Stimulated activated CD8-positive, alpha-beta memory T cell treated with anti-CD3 and anti-CD28 coated beads, Interleukin-15, amount 100 ng/mL, for 48 hours (primary cell): ENCODE results near the gene ANKLE1.
A peak's percentile ranks its signal among the peaks of the same experiment; 100 is the strongest.

Experiments
- DNase-seq, 2 donors: peaks; one replicate each; pipeline ENCODE4 v3.0.0-alpha.2; 2020; ENCODE audit warnings: low read depth in 2 of 2

ANKLE1 gene

DNA sequence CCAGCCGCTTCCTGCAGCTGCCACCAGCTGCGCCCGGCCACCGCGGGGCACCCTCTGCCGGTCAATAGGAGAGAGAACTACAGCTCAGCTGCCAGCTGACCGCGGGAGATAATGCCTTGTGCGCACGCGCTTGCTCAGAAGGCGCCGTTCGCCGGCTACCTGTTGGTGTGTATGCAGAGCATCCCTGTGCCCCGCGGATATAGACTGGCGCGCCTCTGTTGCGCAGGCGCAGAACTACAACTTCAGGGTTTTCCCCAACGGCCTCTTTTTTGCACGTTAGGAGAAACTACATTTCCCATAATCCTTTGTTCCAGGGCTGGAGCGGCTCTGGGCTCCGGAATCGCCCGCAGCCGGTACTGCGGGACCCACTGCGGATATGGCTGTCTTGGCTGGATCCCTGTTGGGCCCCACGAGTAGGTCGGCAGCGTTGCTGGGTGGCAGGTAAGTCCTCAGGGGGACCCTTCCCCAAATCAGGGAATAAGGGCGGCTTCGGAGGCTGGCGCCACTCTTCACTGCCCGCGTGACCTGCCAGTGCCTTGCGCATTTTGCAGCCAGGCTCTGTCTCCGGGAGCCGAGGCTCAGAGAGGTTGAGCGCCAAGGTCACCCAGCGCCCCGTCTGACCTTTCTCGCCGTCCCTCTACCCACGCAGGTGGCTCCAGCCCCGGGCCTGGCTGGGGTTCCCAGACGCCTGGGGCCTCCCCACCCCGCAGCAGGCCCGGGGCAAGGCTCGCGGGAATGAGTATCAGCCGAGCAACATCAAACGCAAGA, 24.0 kb downstream of the ANKLE1 start, which contains the start of gene MRPL34:
Gene MRPL34 (plus strand): TSS at position 356 of the 768 bp plus-strand sequence. CDS start 21 bp downstream, at position 377.
- peak; percentile 95 to 96 for DNase-seq

- DNase-seq = no peak
These were observed 24.6 kb downstream of the ANKLE1 start for GRCh38 chr19:17306285-17306714.

GRCh38 chr19:17307876-17308377, 26.2 kb downstream of the ANKLE1 start:
- no peak for DNase-seq

- peak; percentile 98 to 99 for DNase-seq
These were observed 27.7 kb downstream of the ANKLE1 start, which contains the start of gene DDA1 for GRCh38 chr19:17309198-17309964. Gene DDA1, plus strand, starts transcription at chr19:17309563. Its CDS starts 92 bp downstream, at chr19:17309655.

DNA sequence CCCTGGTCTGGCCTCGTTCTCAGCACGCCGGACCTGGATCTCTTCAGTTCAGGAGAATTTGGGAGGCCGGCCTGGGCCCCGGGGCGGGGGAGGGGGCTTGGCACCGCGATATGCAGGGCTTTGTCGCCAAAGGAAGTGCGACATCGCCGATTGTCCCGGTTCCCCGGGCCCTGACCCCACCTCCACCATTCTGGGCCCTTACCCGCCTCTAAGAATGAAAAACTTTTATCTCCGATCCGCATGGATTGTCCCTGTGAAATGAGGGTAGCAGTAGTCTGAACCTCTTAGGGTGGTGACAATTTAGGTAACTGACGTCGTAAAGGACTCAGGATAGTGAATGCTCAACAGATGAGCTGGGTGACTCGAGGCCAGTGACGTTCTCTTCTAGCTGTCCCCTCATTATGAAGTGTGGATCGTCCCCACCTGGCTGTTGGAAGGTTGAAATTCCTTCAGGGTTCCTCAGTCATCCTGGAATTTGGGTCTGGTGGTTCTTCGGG, 28.3 kb downstream of the ANKLE1 start:
- no peak for DNase-seq

DNA sequence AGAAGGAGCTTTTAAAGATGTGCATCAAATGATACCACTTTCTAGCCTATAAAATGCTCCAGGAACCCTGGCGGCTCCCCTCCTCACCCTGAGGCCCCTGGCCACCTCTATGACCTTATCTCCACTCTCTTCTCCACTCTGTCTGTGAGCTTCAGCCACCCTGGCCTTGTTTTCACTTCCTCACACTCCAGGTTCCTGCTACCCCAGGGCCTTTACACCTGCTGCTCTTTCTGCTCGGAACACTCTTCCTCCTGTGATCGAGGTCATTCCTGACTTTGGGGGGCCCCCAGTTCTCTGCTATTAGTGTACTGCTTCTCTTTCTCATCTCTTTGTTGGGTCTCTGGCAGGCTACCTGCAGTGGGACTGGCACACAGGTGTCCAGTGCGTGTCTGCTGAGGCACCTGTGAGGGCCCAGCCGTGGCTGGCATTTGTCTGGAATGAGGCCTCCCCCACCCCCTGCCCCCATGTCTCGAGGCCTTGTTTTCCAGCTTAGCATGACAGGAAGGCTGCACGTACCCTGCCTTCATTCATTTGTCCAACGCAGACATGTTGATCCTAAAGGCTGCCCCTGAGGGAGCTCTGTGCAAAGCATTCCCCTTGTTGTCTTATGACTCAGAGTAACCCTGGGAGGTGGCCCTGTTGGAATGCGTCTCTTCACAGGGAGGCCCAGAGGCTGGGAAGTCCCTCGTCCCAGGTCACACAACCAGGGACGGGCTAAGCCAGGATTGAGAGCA, 29.9 kb downstream of the ANKLE1 start:
- no peak for DNase-seq

DNA sequence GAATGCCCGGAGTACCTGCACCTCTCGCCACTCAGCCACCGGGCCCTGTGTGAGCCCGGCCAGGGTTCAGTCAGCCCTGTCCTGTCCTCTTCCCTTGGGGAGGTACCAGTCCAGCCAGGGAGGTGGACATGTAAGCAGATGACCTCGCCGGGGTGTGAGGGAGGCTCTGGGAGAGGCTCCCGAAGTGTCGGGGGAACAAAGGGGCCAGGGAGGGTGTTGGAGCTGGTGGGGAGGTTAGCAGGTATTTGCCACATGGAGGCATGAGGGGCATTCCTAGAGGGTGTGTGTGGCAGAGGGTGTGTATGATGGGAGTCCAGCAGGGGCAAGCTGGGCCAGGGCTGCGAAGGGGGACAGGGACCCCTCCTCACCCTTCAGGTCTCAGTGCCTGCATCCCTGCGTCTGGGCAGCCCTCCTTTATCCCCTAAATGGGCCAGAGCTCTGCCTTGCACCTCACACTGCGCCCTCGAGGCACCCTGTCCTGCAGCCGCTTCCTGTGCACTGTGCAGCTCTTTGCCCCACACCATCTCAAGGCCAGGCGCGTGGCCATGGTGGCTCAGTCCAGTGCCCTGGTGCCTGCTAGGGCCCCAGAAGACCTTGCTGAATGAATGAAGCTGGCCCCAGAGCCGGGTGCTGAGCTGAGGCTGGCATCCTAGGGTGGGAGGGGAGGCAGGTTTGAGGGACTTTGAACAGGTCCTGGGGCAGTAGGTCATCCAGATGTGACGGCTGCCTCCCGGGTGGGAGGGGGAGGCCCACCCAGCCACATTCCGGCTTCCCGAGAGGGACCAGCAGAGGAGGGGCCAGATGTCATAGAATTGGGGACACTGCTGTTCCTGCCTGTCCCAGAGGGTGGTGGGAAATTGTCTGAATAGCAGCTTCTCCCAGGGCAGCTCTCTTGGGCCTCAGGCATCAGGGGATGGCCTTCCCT, 30.8 kb downstream of the ANKLE1 start:
- no peak for DNase-seq

DNA sequence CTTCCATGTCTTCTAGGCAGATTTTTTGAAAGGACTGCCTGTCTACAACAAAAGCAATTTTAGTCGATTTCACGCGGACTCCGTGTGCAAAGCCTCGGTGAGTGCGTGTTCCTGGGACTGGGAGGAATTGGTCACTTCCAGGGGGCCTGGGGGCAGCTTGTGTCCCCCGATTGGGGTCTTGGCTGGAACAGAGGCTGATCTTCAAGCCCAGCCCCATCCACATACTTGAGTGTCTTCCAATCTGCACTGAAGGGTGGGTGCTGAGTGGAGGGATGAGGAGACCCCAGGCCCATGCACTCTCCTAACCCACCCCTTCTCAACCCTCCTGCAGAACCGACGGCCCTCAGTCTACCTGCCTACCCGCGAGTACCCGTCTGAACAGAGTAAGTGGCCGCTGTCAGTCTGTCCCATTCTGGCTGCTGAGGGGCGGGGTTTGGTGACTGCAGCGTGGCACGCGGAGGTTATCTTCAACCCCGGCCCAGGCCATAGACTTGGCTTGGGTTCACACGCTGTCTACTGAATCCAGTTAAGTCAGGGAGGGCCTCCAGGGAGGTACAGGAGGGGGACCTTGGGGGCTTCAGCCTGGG, 32.4 kb downstream of the ANKLE1 start:
- DNase-seq = no peak

DNA sequence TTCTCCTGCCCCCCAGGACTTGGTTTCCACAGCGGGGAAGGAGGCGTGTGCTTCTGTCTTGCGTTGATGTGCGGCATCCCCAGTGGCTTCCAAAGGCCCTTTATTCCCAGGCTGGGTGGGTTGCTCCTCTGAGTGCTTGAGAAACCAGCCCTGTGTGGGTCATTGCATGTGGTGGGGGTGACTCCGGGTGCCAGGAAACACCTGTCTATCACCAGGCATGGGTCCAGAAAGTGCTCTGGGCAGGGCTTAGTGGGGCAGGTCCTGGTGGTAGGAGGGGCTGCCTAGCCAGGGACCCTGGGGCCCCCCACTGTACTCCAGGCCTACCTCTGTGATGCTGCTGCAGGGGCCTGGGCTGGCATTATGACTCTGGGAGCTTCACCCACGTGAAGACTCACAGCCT, 37.3 kb downstream of the ANKLE1 start:
- DNase-seq = no peak

DNA sequence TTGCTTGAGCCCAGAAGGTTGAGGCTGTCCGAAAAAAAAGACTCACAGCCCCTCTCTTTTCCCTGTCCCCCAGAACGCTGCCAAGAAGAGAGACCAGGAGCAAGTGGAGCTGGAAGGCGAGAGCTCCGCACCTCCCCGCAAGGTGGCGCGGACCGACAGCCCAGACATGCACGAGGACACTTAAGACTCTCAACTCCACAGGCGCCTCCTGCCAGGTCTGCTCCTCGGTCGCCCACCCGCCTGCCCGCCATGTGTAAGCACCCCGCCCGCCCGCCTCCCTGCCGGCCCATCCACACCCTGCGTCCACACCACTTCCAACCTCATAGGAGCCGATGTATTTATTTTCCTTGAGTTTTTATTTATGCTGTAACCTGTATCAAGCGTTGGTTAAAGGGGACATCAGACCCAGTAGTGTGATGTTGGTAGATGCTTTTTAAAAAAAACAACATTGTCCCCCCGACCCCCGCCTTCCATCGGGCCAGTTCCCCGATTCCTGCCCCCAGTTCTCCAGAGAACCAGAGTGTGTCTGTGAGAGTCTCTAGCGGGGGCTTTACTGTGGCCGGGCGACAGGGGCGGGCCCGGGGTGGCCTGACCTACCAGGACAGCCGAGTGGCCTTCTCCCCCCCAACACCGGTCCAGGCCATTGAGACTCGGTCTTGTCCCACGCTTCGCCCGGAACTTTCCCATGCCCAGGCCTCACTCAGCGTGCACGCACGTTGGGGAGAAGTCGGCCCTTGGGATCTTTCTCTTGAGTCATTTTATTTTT, 38.0 kb downstream of the ANKLE1 start:
- no peak for DNase-seq

GRCh38 chr19:17320435-17320834, 38.7 kb downstream of the ANKLE1 start:
- no peak for DNase-seq

GRCh38 chr19:17321655-17322489, 40.2 kb downstream of the ANKLE1 start:
- no peak for DNase-seq

DNA sequence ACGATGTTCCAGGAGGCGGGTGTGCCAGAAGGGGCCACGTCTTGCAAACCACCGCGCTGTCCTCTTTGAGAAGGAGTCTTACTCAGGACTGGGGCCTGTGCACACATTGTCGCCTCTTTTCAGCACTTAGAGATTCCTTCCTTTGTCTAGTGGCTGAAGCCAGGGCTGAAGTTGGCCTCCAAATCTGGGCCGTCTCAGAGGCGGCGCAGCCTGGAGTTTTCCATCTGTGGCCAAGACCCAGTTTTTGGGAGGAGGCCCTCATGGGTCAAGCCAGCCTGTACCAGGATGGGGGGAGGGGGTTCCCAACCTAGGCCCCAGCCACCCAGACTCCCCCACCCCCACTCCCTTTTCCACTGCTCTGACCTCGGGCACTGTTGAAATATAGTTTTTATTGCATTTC, 41.2 kb downstream of the ANKLE1 start:
- DNase-seq = no peak

- DNase-seq = no peak
These were observed 41.7 kb downstream of the ANKLE1 start for GRCh38 chr19:17323300-17323963.

- DNase-seq = no peak
These were observed 42.2 kb downstream of the ANKLE1 start for GRCh38 chr19:17323964-17324332.

- DNase-seq = no peak
These were observed 42.8 kb downstream of the ANKLE1 start for GRCh38 chr19:17324357-17325114.

GRCh38 chr19:17325133-17325532, 43.4 kb downstream of the ANKLE1 start:
- DNase-seq = no peak
